IPS-20b (cell line): ENCODE data around the gene SLC46A2.

Source experiments
- H3K27ac ChIP-seq: one replicate; pipeline ENCODE4 v1.5.1; 2013; ENCODE audit warnings: low read length
- H3K27me3 ChIP-seq: 2 replicates; pipeline ENCODE4 v1.6.1; 2013; ENCODE audit warnings: mild to moderate bottlenecking, low read length, inconsistent platforms; ENCODE audit not compliant: insufficient read depth
- H3K36me3 ChIP-seq: 2 replicates; pipeline ENCODE4 v1.6.1; 2013; ENCODE audit warnings: low read depth, mild to moderate bottlenecking, inconsistent platforms, low read length, moderate library complexity; ENCODE audit not compliant: insufficient read depth
- H3K4me1 ChIP-seq: 2 replicates; pipeline ENCODE4 v1.6.1; 2013; ENCODE audit warnings: mild to moderate bottlenecking, control low read depth, inconsistent platforms, low read length, moderate library complexity; ENCODE audit not compliant: insufficient read depth
- H3K4me3 ChIP-seq: 2 replicates; pipeline ENCODE4 v1.5.1; 2013; ENCODE audit warnings: mild to moderate bottlenecking, low read length, inconsistent platforms
- H3K9ac ChIP-seq: 2 replicates; pipeline ENCODE4 v1.6.1; 2013; ENCODE audit warnings: low read depth, mild to moderate bottlenecking, inconsistent platforms, low read length, moderate library complexity
- H3K9me3 ChIP-seq: 2 replicates; pipeline ENCODE4 v1.6.1; 2013; ENCODE audit warnings: mild to moderate bottlenecking, low read depth, low read length, inconsistent platforms; ENCODE audit not compliant: insufficient read depth

Gene SLC46A2, protein sequence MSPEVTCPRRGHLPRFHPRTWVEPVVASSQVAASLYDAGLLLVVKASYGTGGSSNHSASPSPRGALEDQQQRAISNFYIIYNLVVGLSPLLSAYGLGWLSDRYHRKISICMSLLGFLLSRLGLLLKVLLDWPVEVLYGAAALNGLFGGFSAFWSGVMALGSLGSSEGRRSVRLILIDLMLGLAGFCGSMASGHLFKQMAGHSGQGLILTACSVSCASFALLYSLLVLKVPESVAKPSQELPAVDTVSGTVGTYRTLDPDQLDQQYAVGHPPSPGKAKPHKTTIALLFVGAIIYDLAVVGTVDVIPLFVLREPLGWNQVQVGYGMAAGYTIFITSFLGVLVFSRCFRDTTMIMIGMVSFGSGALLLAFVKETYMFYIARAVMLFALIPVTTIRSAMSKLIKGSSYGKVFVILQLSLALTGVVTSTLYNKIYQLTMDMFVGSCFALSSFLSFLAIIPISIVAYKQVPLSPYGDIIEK

DNA sequence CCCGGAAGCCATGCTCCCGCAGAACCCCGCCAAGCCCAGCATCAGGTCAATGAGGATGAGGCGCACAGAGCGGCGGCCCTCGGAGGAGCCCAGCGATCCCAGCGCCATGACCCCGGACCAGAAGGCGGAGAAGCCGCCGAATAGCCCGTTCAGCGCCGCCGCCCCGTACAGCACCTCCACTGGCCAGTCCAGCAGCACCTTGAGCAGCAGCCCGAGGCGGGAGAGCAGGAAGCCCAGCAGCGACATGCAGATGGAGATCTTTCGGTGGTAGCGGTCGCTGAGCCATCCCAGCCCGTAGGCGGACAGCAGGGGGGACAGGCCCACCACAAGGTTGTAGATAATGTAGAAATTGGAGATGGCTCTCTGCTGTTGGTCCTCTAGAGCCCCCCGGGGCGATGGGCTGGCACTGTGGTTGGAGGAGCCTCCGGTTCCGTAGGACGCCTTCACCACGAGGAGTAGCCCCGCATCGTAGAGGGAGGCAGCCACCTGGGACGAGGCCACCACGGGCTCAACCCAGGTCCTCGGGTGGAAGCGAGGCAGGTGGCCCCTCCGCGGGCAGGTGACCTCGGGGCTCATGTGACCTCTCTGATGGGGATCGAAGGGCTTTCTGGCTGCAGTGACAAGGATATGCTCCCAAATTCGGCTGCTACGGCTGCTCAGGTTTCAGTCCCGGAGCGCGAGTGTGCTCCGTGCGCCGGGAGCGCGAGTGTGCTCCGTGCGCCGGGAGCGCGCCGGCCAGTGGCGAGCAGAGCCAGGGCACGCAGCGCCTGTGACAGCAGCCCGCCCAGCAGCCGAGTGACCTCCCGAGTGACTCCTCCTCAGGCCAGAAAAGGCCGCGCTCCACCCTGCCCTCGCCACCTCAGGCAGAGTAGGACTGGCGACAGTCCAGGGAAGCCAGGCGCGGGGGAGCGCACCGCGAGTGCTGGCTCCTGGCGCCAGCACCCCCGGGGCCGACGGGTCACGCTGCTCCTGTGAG, at the start of gene SLC46A2:
SLC46A2 (minus strand) TSS at position 771 of the 976 bp plus-strand sequence; CDS start at position 576, 195 bp downstream.
- Histone ChIP-seq H3K9ac (0 out of 2 replicates have a peak within 1 kb of the TSS, but pooled peaks have one; percentile 34), H3K4me3 (peak within 1 kb of the TSS; percentile 68)

DNA sequence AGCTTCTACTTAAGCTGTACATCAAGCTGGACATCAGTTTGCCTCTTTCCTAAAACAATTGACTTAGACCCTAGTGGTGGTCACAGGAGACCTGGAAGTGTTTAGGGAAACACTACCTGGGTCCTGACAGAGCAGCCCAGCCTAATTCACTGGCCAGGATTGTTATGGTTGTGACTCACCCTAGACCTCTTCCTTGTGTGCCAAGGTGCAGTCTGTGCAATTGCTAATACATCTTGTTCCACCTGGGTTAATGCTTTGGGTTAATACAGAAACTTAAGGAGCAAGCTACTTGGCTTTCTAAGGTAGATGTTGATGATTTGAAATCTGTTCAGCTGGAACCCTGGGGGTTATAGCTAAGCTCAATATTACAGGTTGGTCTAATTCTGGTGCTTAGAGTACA, 48.7 kb upstream of the SLC46A2 start:
- Histone ChIP-seq H3K4me1 (no peaks in the 10 kb centered on the region), H3K36me3 (no peaks in the 10 kb centered on the region), H3K9ac (no peak overlapping the region), H3K9me3 (no peaks in the 10 kb centered on the region), H3K27me3 (peaks cover 41% of the 10 kb centered on the region), H3K4me3 (no peak overlapping the region), H3K27ac (no peak overlapping the region)

More for the DNA sequence above, at the start of gene SLC46A2:
- Histone ChIP-seq H3K27ac (no peak within 1 kb of the TSS), H3K27me3 (peaks cover 41% of the 10 kb centered on the region), H3K36me3 (no peaks in the 10 kb centered on the region), H3K4me1 (no peaks in the 10 kb centered on the region), H3K9me3 (no peaks in the 10 kb centered on the region)

DNA sequence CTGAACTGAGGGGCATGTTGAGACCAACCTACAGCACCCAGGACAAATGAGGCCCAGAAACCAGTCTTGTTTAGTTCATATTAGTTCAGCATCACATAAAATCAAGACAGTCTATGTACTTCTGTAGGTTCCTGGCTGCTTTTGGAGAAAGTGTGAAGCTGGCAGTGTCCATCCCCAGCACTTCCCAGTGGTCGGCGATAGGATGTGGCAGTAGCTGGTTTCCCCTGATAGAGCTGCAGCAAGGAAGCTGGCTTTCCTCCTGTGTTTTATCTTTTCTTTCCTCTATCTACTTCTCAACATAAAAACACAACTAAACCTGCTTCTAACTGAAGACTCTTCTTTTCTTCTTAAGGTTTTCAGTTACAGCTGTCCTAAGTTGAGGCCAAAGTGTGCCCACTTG, 43.0 kb upstream of the SLC46A2 start:
- no peak overlapping the region for H3K9ac ChIP-seq
- H3K27me3 ChIP-seq: peaks cover 30% of the 10 kb centered on the region; the same call in 1 of the 2 replicates

DNA sequence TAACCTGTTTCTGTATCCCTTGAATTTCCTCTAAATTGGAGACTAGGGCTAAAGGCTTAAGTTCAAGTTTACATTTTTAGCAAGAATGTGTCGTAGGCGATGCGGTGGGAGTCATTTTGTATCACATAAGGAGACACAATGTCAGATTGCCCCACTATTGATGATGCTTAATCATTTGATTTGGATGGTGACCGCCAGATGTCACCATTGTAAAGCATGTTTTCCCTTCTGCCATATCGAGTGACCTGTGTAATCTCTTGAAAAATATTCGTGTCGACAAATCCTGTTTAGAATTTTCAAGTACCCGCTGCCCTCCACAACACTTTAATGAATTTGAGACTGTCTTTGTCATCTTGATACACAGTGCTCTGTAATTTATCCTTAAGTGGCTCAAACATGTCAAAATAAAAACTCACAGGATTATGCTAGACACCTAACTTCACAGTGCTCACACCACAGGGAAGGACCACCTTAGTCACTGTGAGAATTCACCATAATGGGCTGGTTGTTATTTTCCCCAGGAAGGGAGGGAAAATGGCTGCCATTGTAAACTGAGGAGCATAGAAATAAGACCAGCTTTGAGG, 34.5 kb upstream of the SLC46A2 start:
- Histone ChIP-seq H3K4me1 (no peaks in the 10 kb centered on the region), H3K27me3 (0 out of 2 replicates have a peak, but pooled peaks cover 6% of the 10 kb centered on the region), H3K9ac (no peak overlapping the region), H3K36me3 (no peaks in the 10 kb centered on the region), H3K27ac (no peak overlapping the region), H3K4me3 (no peak overlapping the region), H3K9me3 (no peaks in the 10 kb centered on the region)

More for the DNA sequence above, 43.0 kb upstream of the SLC46A2 start:
- H3K4me1 ChIP-seq: no peaks in the 10 kb centered on the region
- H3K27ac ChIP-seq: no peak overlapping the region
- no peaks in the 10 kb centered on the region for H3K36me3 ChIP-seq
- no peaks in the 10 kb centered on the region for H3K9me3 ChIP-seq
- no peak overlapping the region for H3K4me3 ChIP-seq

DNA sequence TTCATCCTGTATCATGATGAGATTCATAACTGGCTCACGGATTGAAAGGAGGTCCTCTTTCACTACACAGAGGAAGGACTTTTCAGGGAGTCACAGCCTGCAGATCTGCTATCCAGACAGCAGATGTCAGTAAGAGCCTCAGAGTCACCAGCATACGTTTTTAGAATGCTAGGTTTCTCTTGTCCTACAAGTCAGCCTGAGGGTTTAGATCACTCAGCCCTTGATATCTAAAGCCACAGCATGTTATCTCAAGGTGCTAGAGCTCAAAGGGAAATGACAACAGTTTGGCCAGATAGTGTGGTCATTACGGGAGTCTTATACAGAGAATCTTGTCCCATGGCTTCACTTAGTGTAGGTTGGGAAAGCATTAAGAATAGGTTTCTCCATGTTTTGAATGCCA, 30.9 kb upstream of the SLC46A2 start:
- Histone ChIP-seq H3K27me3 (peaks cover 30% of the 10 kb centered on the region), H3K9ac (no peak overlapping the region), H3K27ac (no peak overlapping the region), H3K36me3 (no peaks in the 10 kb centered on the region), H3K9me3 (no peaks in the 10 kb centered on the region), H3K4me3 (no peak overlapping the region), H3K4me1 (no peaks in the 10 kb centered on the region)

DNA sequence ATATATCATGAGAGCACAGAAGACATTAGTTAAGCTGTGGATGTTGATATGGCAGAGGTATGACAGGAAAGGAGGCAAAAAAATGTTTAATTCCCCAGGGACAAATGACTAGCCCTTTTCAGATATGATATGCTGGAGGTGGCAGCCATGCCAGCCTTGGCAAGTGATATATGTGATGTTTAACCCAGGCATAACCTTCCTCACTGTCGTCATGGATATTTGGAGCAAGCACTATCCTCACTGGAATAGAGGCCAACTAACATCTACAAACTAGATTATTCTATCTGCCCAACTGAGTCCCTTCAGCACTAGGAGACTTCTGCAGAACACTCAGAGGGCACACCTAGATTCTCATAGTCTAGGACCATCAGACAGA, 27.3 kb upstream of the SLC46A2 start:
- H3K9me3 ChIP-seq: no peaks in the 10 kb centered on the region
- H3K9ac ChIP-seq: no peak overlapping the region
- no peak overlapping the region for H3K27ac ChIP-seq
- no peaks in the 10 kb centered on the region for H3K36me3 ChIP-seq
- H3K4me3 ChIP-seq: no peak overlapping the region
- no peaks in the 10 kb centered on the region for H3K4me1 ChIP-seq
- H3K27me3 ChIP-seq: peaks cover 37% of the 10 kb centered on the region

DNA sequence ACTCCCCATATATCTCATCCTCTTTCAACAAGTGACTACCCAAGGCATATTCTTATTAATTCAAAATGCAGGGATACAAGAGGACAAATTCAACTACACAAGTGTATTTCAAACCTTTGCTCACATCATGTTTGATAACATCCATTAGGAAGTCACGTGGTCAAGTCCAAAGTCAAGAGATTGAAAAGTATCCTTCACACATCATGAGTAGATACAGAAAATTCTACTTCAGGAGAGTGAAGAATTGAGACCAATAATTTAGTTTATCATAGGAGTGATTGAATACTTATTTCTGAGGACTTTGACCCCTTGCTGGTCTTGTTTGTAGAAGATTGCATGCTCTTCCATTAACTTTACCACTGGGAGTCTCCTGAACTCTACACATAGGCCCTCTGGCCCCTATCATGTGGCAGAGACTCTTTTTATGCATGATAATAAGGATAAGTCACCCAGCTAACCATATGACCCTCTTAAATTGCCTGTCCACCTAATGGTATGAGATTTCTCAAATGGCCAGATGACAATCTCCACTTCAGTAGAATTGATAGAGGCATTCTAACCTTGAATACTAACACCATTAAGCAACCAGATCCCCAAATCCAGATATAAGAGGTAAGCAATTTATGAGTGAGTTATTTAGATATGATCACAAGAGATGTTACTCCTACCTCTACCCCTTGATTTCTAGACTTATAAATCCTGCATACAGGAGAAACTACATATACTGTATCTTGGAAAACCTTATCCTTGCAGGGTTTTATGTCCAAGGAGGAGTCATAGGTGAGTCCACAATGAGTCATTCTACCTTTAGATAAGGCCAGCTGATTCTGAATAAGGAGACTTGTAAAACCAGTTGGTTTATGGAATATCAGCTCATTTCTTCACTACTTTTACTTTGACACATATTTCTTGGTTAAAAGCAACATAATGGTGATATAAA, 26.6 kb upstream of the SLC46A2 start:
- H3K9me3 ChIP-seq: peaks cover 4% of the 10 kb centered on the region; the same call in 1 of the 2 replicates
- no peak overlapping the region for H3K4me3 ChIP-seq
- no peak overlapping the region for H3K9ac ChIP-seq
- peaks cover 37% of the 10 kb centered on the region for H3K27me3 ChIP-seq
- no peaks in the 10 kb centered on the region for H3K36me3 ChIP-seq
- no peak overlapping the region for H3K27ac ChIP-seq
- no peaks in the 10 kb centered on the region for H3K4me1 ChIP-seq

DNA sequence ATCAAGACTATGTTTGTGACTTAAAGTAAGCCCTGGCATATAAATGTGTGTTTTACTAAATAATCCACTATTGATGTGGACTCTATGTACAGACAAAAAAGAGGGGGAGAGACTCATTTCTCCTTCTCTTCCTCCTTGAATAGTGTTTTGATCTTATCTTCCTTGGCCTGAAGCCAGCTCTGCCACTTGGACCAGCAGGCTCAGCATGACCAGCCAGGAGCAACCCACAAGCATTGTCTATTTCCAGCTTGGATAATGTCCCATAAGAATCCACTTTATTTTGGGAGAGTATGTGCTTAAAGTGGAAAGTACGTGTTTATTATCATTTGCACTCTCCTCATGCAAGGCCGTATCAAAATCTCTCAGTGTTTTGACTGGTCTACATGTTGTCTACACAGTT, 23.8 kb upstream of the SLC46A2 start:
- Histone ChIP-seq H3K9me3 (peaks cover 4% of the 10 kb centered on the region; the same call in 1 of the 2 replicates), H3K9ac (no peak overlapping the region), H3K4me1 (no peaks in the 10 kb centered on the region), H3K36me3 (no peaks in the 10 kb centered on the region), H3K27ac (no peak overlapping the region), H3K4me3 (no peak overlapping the region), H3K27me3 (peaks cover 31% of the 10 kb centered on the region)

DNA sequence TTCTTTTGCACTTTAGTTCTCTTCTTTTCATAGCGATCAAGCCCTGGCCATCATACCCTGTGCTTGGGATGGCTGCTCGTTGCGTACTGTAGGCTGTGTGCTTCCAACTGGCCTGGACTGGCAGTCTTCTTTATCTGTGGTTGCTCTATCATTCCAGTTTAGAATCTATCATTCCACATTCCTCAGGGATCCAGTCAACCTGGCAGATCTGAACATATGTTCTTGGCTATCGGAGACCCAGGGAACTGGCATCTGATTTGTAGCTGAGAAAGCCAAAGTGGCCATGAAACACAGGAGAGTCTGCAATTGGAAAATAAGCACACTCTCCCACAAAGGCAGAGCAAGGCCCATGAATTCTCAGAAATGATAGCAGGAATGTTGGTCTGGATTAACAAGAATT, 22.6 kb upstream of the SLC46A2 start:
- Histone ChIP-seq H3K4me1 (no peaks in the 10 kb centered on the region), H3K36me3 (no peaks in the 10 kb centered on the region), H3K27me3 (peaks cover 23% of the 10 kb centered on the region), H3K27ac (no peak overlapping the region), H3K9ac (no peak overlapping the region), H3K4me3 (no peak overlapping the region), H3K9me3 (peaks cover 4% of the 10 kb centered on the region; the same call in 1 of the 2 replicates)

DNA sequence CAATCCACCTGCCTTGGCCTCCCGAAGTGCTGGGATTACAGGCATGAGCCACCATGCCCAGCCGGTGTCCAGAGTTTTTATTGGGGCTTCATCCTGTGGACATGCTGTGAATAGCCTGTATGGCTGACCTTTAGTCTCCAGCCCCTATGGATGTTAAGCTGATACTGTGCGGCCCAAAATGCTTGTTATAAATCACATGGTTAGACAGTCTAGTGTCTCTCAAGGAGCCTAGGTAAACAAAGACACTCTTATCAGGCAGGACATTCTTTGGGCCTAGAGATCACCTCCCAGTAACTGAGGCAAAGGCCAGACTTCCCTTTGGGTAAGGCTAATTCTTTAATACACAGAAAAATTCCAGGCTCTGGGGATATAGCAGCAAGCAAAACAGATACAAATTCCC, 22.0 kb upstream of the SLC46A2 start:
- no peaks in the 10 kb centered on the region for H3K36me3 ChIP-seq
- H3K9me3 ChIP-seq: peaks cover 4% of the 10 kb centered on the region; the same call in 1 of the 2 replicates
- H3K9ac ChIP-seq: no peak overlapping the region
- no peak overlapping the region for H3K4me3 ChIP-seq
- peaks cover 18% of the 10 kb centered on the region for H3K27me3 ChIP-seq
- no peaks in the 10 kb centered on the region for H3K4me1 ChIP-seq
- no peak overlapping the region for H3K27ac ChIP-seq
